ENCODE results near the gene MLXIP.

- TF ChIP-seq CTCF (IDR thresholded peaks at IDR 0.05 in 2 of 3, conservative IDR thresholded peaks at IDR 0.05 in 1 of 3; ENCODE audit: borderline replicate concordance in 1 of 3, insufficient read depth in 1 of 3, low read depth in 2 of 3, low read length in 2 of 3), result no peak
- no peak for TF ChIP-seq SIN3A (IDR thresholded peaks at IDR 0.05; ENCODE audit: low read depth)
- TF ChIP-seq SRF (IDR thresholded peaks at IDR 0.05; ENCODE audit: low read depth), result no peak
- TF ChIP-seq POLR2A (IDR thresholded peaks at IDR 0.05; ENCODE audit: borderline replicate concordance, extremely low read depth, insufficient read depth, insufficient read length), result no peak
Measured at GRCh38 chr12:122138181-122138580, 59.6 kb downstream of the MLXIP start.

All from HCT116 (cell line).